WTC11 (cell line): Measurements from ENCODE around the gene SPRTN. TPM values are rescaled to one million over a fixed set of nuclear protein-coding genes. Genes with fewer than 3 reads are reported as not detected.

Experiments
- ATAC-seq: fragments of 200-7000 bp; cut with Tn5 transposase; 2 replicates; pipeline ENCODE4 v1.10.0; 2021; ENCODE audit warnings: mild to moderate bottlenecking, moderate library complexity
- CTCF ChIA-PET: fragments of 300-600 bp; sonication (Branson Sonifier 250); formaldehyde crosslinking; loops from one replicate; lab custom pipeline; 2021; ENCODE audit warnings: antibody characterized with exemption; lab: Charles Lee
- POLR2A ChIA-PET: fragments of 350-600 bp; sonication (Branson Sonifier 250); formaldehyde crosslinking; loops from one replicate; lab custom pipeline; 2021; ENCODE audit warnings: antibody characterized with exemption; lab: Charles Lee
- DNase-seq: peaks from one replicate; pipeline ENCODE4 v3.0.0; 2021; ENCODE audit warnings: low spot score
- H3K27ac Mint-ChIP-seq: 2 replicates; pipeline ENCODE4 v1.8.0; 2021; ENCODE audit warnings: mixed read lengths
- H3K27me3 Mint-ChIP-seq: 2 replicates; pipeline ENCODE4 v1.8.0; 2021; ENCODE audit warnings: low read depth, mild to moderate bottlenecking, moderate library complexity, mixed read lengths
- H3K36me3 Mint-ChIP-seq: 2 replicates; pipeline ENCODE4 v1.8.0; 2021; ENCODE audit warnings: mixed read lengths
- H3K4me1 Mint-ChIP-seq: 2 replicates; pipeline ENCODE4 v1.8.0; 2022; ENCODE audit warnings: mixed read lengths
- H3K4me3 Mint-ChIP-seq: 2 replicates; pipeline ENCODE4 v1.8.0; 2021; ENCODE audit warnings: mild to moderate bottlenecking, moderate library complexity, mixed read lengths
- H3K9me3 Mint-ChIP-seq: 2 replicates; pipeline ENCODE4 v1.8.0; 2021; ENCODE audit warnings: mixed read lengths
- CBFB ChIP-seq: sonication (generic); formaldehyde crosslinking; IDR thresholded peaks from 2 replicates; pipeline ENCODE4 v1.8.1; 2022; ENCODE audit warnings: mild to moderate bottlenecking, low read depth, missing genetic modification reagents
- ETV6 ChIP-seq: sonication (generic); formaldehyde crosslinking; IDR thresholded peaks from 2 replicates; pipeline ENCODE4 v1.8.1; 2022; ENCODE audit warnings: mild to moderate bottlenecking, missing genetic modification reagents
- GRHL2 ChIP-seq: fragments of 250-450 bp; sonication (Bioruptor Pico); IDR thresholded peaks from 2 replicates; pipeline ENCODE4 v1.8.0; 2022; ENCODE audit warnings: mild to moderate bottlenecking, moderate library complexity; ENCODE audit not compliant: insufficient replicate concordance, severe bottlenecking
- GTF2I ChIP-seq: fragments of 250-450 bp; sonication (Bioruptor Pico); conservative IDR thresholded peaks from 2 replicates; pipeline ENCODE4 v1.4.0; 2021; ENCODE audit warnings: mild to moderate bottlenecking
- JAZF1 ChIP-seq: fragments of 250-450 bp; sonication (Bioruptor Pico); IDR thresholded peaks from 2 replicates; pipeline ENCODE4 v1.9.0; 2021; ENCODE audit warnings: moderate library complexity, mild to moderate bottlenecking, inconsistent platforms
- NFE2L1 ChIP-seq: sonication (generic); formaldehyde crosslinking; IDR thresholded peaks from 2 replicates; pipeline ENCODE4 v1.8.1; 2023; ENCODE audit warnings: missing genetic modification reagents
- PRRX2 ChIP-seq: fragments of 250-450 bp; sonication (Bioruptor Pico); IDR thresholded peaks from 2 replicates; pipeline ENCODE4 v1.8.0; 2021; ENCODE audit warnings: mild to moderate bottlenecking
- SMAD4 ChIP-seq: sonication (generic); formaldehyde crosslinking; IDR thresholded peaks from 2 replicates; pipeline ENCODE4 v1.8.0; 2022; ENCODE audit warnings: mild to moderate bottlenecking, missing genetic modification reagents
- TEAD1 ChIP-seq: sonication (generic); formaldehyde crosslinking; IDR thresholded peaks from 2 replicates; pipeline ENCODE4 v1.8.0; 2022; ENCODE audit warnings: mild to moderate bottlenecking, missing genetic modification reagents
- TEAD4 ChIP-seq: sonication (generic); formaldehyde crosslinking; IDR thresholded peaks from 2 replicates; pipeline ENCODE4 v1.8.0; 2022; ENCODE audit warnings: mild to moderate bottlenecking, missing genetic modification reagents
- TP53 ChIP-seq: sonication (generic); formaldehyde crosslinking; IDR thresholded peaks from 2 replicates; pipeline ENCODE4 v1.8.1; 2023; ENCODE audit warnings: mild to moderate bottlenecking, missing genetic modification reagents
- ZNF138 ChIP-seq: sonication (generic); formaldehyde crosslinking; conservative IDR thresholded peaks from 2 replicates; pipeline ENCODE4 v1.8.1; 2022; ENCODE audit warnings: mild to moderate bottlenecking, moderate library complexity, missing genetic modification reagents
- total RNA-seq: library from RNA; stranded (reverse); gene quantifications from 3 replicates; pipeline ENCODE4 v1.2.3, GENCODE V29; 2021
- TF ChIP-seq, protein P1 (sequence below): sonication (generic); formaldehyde crosslinking; IDR thresholded peaks from 2 replicates; pipeline ENCODE4 v1.8.0; 2022; ENCODE audit warnings: missing genetic modification reagents
- TF ChIP-seq, protein P2 (sequence below): fragments of 250-450 bp; sonication (Bioruptor Pico); IDR thresholded peaks from 2 replicates; pipeline ENCODE4 v1.8.0; 2021; ENCODE audit warnings: mild to moderate bottlenecking
- TF ChIP-seq, protein P3 (sequence below): sonication (generic); formaldehyde crosslinking; IDR thresholded peaks from 2 replicates; pipeline ENCODE4 v1.8.0; 2022; ENCODE audit warnings: mild to moderate bottlenecking, missing genetic modification reagents
- TF ChIP-seq, protein P4 (sequence below): fragments of 250-450 bp; sonication (Bioruptor Pico); IDR thresholded peaks from 2 replicates; pipeline ENCODE4 v1.9.0; 2021; ENCODE audit warnings: mild to moderate bottlenecking
- TF ChIP-seq, protein P5 (sequence below): sonication (generic); formaldehyde crosslinking; IDR thresholded peaks from 2 replicates; pipeline ENCODE4 v1.8.0; 2023; ENCODE audit warnings: mild to moderate bottlenecking, missing genetic modification reagents

Gene SPRTN
- total RNA-seq, 1 experiment from 2014 or later, result 14.6 TPM

DNA sequence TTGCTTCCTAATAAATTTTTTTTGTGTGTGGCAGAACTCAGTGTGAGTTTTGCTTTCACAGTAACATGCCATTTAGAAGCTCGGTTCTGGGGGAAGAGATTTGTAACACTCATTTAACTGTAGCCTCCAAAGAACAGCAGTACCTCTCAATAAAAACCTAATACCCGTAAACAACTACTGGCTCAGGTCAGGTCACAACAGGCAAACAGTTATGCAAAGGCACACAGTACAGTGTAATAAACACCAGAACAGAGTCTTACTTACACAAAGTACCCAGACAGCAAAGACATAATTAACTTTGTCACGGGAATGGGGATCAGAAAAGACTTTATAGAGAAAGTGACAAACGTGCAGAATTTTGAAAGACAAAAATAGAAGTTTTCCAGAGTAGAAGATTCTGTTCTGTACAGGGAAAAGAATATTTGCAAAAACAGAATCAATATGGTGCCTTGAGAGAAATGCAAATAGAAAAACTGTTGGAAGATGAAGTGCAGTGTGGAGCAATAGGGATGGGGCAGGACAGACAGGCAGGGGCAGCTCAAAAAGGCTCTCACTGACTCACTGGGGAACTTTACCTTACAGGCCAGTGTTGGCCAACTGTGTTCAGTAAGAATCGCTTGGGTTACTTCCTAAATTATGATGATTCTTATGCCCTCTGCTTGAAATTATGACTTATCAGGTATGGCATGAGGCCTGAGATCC, 45.2 kb downstream of the SPRTN start:
- Mint-ChIP-seq H3K27me3 (no peaks in the 10 kb centered on the region), H3K4me3 (no peak overlapping the region), H3K4me1 (peaks cover 4% of the 10 kb centered on the region), H3K9me3 (no peaks in the 10 kb centered on the region), H3K36me3 (no peaks in the 10 kb centered on the region), H3K27ac (no peak overlapping the region)
- ChIA-PET CTCF (no interaction called here), POLR2A (no interaction called here)
- no peak for ATAC-seq
- DNase-seq, result no peak
- TF ChIP-seq TEAD4 (CRISPR knock-in tag) (no peak), PRRX2 (CRISPR knock-in tag) (no peak), NFE2L1 (CRISPR knock-in tag) (no peak), JAZF1 (CRISPR knock-in tag) (no peak), ZNF138 (CRISPR knock-in tag) (no peak), GRHL2 (CRISPR knock-in tag) (no peak), SMAD4 (CRISPR knock-in tag) (no peak), CBFB (no peak), TEAD1 (no peak), TP53 (CRISPR knock-in tag) (no peak), GTF2I (CRISPR knock-in tag) (no peak), ETV6 (CRISPR knock-in tag) (no peak)
- TF ChIP-seq, protein P1, sequence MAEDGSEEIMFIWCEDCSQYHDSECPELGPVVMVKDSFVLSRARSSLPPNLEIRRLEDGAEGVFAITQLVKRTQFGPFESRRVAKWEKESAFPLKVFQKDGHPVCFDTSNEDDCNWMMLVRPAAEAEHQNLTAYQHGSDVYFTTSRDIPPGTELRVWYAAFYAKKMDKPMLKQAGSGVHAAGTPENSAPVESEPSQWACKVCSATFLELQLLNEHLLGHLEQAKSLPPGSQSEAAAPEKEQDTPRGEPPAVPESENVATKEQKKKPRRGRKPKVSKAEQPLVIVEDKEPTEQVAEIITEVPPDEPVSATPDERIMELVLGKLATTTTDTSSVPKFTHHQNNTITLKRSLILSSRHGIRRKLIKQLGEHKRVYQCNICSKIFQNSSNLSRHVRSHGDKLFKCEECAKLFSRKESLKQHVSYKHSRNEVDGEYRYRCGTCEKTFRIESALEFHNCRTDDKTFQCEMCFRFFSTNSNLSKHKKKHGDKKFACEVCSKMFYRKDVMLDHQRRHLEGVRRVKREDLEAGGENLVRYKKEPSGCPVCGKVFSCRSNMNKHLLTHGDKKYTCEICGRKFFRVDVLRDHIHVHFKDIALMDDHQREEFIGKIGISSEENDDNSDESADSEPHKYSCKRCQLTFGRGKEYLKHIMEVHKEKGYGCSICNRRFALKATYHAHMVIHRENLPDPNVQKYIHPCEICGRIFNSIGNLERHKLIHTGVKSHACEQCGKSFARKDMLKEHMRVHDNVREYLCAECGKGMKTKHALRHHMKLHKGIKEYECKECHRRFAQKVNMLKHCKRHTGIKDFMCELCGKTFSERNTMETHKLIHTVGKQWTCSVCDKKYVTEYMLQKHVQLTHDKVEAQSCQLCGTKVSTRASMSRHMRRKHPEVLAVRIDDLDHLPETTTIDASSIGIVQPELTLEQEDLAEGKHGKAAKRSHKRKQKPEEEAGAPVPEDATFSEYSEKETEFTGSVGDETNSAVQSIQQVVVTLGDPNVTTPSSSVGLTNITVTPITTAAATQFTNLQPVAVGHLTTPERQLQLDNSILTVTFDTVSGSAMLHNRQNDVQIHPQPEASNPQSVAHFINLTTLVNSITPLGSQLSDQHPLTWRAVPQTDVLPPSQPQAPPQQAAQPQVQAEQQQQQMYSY (CRISPR knock-in tag), result no peak
- TF ChIP-seq, protein P2, sequence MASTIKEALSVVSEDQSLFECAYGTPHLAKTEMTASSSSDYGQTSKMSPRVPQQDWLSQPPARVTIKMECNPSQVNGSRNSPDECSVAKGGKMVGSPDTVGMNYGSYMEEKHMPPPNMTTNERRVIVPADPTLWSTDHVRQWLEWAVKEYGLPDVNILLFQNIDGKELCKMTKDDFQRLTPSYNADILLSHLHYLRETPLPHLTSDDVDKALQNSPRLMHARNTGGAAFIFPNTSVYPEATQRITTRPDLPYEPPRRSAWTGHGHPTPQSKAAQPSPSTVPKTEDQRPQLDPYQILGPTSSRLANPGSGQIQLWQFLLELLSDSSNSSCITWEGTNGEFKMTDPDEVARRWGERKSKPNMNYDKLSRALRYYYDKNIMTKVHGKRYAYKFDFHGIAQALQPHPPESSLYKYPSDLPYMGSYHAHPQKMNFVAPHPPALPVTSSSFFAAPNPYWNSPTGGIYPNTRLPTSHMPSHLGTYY (CRISPR knock-in tag), result no peak
- TF ChIP-seq, protein P3, sequence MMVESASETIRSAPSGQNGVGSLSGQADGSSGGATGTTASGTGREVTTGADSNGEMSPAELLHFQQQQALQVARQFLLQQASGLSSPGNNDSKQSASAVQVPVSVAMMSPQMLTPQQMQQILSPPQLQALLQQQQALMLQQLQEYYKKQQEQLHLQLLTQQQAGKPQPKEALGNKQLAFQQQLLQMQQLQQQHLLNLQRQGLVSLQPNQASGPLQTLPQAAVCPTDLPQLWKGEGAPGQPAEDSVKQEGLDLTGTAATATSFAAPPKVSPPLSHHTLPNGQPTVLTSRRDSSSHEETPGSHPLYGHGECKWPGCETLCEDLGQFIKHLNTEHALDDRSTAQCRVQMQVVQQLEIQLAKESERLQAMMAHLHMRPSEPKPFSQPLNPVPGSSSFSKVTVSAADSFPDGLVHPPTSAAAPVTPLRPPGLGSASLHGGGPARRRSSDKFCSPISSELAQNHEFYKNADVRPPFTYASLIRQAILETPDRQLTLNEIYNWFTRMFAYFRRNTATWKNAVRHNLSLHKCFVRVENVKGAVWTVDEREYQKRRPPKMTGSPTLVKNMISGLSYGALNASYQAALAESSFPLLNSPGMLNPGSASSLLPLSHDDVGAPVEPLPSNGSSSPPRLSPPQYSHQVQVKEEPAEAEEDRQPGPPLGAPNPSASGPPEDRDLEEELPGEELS (CRISPR knock-in tag), result no peak
- TF ChIP-seq, protein P4, sequence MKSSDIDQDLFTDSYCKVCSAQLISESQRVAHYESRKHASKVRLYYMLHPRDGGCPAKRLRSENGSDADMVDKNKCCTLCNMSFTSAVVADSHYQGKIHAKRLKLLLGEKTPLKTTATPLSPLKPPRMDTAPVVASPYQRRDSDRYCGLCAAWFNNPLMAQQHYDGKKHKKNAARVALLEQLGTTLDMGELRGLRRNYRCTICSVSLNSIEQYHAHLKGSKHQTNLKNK, result no peak
- TF ChIP-seq, protein P5, sequence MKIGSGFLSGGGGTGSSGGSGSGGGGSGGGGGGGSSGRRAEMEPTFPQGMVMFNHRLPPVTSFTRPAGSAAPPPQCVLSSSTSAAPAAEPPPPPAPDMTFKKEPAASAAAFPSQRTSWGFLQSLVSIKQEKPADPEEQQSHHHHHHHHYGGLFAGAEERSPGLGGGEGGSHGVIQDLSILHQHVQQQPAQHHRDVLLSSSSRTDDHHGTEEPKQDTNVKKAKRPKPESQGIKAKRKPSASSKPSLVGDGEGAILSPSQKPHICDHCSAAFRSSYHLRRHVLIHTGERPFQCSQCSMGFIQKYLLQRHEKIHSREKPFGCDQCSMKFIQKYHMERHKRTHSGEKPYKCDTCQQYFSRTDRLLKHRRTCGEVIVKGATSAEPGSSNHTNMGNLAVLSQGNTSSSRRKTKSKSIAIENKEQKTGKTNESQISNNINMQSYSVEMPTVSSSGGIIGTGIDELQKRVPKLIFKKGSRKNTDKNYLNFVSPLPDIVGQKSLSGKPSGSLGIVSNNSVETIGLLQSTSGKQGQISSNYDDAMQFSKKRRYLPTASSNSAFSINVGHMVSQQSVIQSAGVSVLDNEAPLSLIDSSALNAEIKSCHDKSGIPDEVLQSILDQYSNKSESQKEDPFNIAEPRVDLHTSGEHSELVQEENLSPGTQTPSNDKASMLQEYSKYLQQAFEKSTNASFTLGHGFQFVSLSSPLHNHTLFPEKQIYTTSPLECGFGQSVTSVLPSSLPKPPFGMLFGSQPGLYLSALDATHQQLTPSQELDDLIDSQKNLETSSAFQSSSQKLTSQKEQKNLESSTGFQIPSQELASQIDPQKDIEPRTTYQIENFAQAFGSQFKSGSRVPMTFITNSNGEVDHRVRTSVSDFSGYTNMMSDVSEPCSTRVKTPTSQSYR (CRISPR knock-in tag), result no peak
